ENCODE results near the gene MYCBP2. TPM values are rescaled to one million over a fixed set of nuclear protein-coding genes. Genes with fewer than 3 reads are reported as not detected.
"Not testable (repeated sequence)": the region's sequence is repeated elsewhere in the genome, so short reads cannot be mapped to it uniquely, and the experiment has no call there.

Gene MYCBP2
- total RNA-seq, 2 experiments from 2014 or later: 144 to 148 TPM

DNA sequence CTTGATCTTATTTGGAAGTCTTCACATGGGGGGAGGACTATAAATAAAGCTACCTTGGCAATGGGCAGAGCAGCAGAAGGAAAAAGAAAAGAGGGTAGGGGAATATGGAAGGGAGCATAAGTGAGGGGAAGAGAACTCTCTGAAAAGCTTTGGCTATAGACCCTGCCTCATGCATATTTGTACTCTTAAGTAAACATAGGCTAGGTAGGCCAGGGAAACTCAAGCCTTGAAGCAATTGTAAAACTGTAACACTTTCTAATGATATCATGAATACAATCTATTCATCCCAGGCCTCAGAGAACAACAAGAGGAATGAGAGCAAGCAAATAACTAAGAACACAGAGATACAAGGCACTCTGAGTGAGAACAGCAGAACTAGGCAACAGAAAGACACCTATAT is 20.4 kb downstream of the MYCBP2 start:
- ATAC-seq (ENCODE audit: low read depth) (no peak), DNase-seq (no peak)
- no peaks in the 10 kb centered on the region for H3K27me3 Mint-ChIP-seq
- peaks cover 1% of the 10 kb centered on the region for H3K9me3 Mint-ChIP-seq
- H3K4me1 Mint-ChIP-seq: peaks cover 54% of the 10 kb centered on the region
- POLR2A ChIA-PET: no interaction called here
- peaks cover 34% of the 10 kb centered on the region for H3K36me3 Mint-ChIP-seq
- H3K4me3 Mint-ChIP-seq: no peak overlapping the region
- H3K27ac Mint-ChIP-seq: no peak overlapping the region

DNA sequence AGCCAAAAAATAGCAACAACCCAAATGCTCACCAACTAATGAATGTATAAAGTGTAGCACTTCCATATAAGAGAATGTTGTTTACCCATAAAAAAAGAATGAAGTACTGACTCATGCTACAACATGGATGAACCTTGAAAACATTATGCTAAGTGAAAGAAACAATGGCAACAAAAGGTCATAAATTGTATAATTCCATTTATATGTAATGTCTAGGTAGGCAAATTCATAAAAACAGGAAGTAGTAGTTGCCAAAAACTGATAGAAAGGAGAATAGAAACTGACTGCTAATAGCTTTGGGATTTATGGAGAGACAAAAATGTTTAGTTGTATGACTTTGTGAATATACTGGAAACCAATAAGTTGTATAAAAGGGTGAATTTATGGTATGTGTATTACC is 21.6 kb downstream of the MYCBP2 start:
- Mint-ChIP-seq H3K27ac (no peak overlapping the region), H3K9me3 (peaks cover 1% of the 10 kb centered on the region), H3K27me3 (no peaks in the 10 kb centered on the region), H3K36me3 (peaks cover 35% of the 10 kb centered on the region), H3K4me1 (peaks cover 46% of the 10 kb centered on the region), H3K4me3 (no peak overlapping the region)
- POLR2A ChIA-PET: no interaction called here
- DNase-seq: no peak
- ATAC-seq (ENCODE audit: low read depth): no peak

DNA sequence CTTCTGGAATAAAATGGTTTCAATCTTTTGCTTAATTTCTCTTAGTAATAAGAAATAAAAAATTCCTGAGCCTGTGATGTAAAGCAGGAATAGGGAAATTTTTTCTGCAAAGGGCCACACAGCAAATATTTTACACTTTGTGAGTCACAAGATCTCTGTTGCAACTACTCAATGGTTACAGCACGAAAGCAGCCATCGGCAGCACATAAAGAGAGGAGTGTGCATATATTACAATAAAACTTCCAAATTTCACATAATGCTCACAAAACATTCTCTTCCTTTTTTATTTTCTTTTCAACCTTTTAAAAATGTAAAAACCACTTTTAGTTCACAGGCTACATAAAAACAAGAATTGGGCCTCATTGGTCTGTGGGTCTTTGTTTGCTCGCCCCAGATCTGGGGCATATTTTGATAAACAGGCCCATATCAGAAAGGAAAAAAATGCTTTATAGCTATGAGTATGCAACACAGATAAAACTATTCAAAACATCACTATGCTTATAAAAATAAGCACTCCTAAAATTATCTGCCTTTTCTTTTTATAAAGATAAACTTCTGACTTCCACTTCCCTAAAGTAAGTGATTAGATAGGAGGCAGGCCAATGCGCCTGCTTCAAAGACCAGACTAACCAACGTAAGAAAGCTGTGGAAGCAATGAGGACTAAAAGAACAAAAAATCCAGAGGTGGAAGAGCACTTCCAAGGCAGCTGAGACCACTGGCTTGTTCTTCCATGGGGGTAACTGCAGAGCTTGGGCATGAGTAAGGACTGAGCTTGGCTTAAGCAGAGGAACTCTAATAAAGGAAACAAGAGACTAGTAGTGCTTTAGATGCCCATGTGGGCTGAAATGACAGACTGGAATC is 26.5 kb downstream of the MYCBP2 start:
- H3K27ac Mint-ChIP-seq: no peak overlapping the region
- no peak overlapping the region for H3K4me3 Mint-ChIP-seq
- H3K36me3 Mint-ChIP-seq: peaks cover 32% of the 10 kb centered on the region
- no peaks in the 10 kb centered on the region for H3K9me3 Mint-ChIP-seq
- ATAC-seq (ENCODE audit: low read depth) (no peak), DNase-seq (no peak)
- H3K4me1 Mint-ChIP-seq: peaks cover 24% of the 10 kb centered on the region
- POLR2A ChIA-PET: no interaction called here
- no peaks in the 10 kb centered on the region for H3K27me3 Mint-ChIP-seq

DNA sequence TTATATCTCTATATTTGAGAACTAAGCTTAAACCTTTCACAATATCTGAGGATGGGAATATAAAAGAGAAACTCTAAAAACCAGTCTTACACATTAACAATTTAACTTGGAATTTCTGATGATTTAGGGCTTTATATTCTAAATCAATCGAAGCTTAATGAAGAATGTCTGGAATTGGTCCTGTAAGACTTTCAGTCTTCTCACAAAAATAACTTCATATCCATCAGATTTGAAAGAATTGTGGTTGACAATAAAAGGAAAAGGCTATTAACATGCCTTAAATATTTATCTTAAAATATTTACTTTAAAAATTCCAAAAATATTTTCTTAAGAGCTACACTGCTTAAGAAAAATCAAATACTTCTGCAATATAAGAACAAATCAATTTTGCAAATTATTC is 27.3 kb downstream of the MYCBP2 start:
- Mint-ChIP-seq H3K36me3 (peaks cover 33% of the 10 kb centered on the region), H3K27me3 (no peaks in the 10 kb centered on the region), H3K9me3 (no peaks in the 10 kb centered on the region), H3K27ac (no peak overlapping the region), H3K4me3 (no peak overlapping the region), H3K4me1 (peaks cover 21% of the 10 kb centered on the region)
- POLR2A ChIA-PET: no interaction called here
- ATAC-seq (ENCODE audit: low read depth) (no peak), DNase-seq (no peak)

DNA sequence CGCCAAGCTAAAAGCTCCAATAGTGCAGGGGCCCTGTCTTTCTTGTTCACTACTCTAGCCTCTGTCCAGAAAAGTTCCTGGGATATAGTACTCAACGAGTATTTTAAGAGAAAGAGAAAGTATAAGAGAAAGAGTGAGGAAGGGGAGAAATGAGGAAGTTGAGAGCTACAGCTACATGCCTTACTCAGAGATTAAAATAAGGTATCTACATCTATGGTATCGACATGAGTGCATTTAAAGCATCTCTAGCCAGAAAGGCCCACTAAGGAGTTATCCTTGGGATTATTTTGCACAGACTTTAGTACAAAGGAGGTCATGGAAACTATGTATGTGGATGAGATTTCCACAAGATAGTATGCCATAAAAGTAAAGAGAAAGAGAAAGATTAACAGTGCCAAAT is 28.5 kb downstream of the MYCBP2 start:
- H3K27ac Mint-ChIP-seq: no peak overlapping the region
- H3K36me3 Mint-ChIP-seq: peaks cover 33% of the 10 kb centered on the region
- H3K27me3 Mint-ChIP-seq: no peaks in the 10 kb centered on the region
- peak overlapping the region; percentile 3 for H3K4me3 Mint-ChIP-seq
- H3K4me1 Mint-ChIP-seq: peaks cover 16% of the 10 kb centered on the region
- H3K9me3 Mint-ChIP-seq: no peaks in the 10 kb centered on the region
- POLR2A ChIA-PET: no interaction called here
- DNase-seq (no peak), ATAC-seq (ENCODE audit: low read depth) (no peak)

DNA sequence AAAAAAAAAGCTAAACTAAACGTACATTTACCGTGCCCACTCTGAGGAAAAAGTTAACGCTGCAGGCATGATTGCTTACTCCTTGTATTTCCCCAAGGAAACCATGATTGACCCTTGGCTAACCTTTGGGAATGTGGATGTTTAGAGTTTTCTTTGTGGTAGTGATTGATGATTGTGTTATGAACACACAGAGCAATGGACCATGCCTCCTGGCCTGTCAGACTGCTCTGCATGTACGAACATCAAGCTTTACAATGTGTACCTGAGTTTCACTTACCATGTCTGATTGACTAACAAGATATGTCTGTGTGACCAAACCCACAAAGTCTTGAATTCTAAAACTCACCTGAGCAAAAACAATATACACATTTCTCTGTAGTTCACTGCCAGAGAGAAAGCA is 35.1 kb downstream of the MYCBP2 start:
- Mint-ChIP-seq H3K27me3 (no peaks in the 10 kb centered on the region), H3K27ac (no peak overlapping the region), H3K4me1 (peaks cover 7% of the 10 kb centered on the region), H3K36me3 (peaks cover 67% of the 10 kb centered on the region), H3K4me3 (no peak overlapping the region), H3K9me3 (peaks cover 2% of the 10 kb centered on the region)
- POLR2A ChIA-PET: interaction anchor here (0.6 to 0.7 kb wide), 2 partner anchors 12 to 119 kb away, joined by 4 to 5 read pairs; no protein-coding TSS in a partner anchor
- DNase-seq: no peak
- ATAC-seq (ENCODE audit: low read depth): no peak

DNA sequence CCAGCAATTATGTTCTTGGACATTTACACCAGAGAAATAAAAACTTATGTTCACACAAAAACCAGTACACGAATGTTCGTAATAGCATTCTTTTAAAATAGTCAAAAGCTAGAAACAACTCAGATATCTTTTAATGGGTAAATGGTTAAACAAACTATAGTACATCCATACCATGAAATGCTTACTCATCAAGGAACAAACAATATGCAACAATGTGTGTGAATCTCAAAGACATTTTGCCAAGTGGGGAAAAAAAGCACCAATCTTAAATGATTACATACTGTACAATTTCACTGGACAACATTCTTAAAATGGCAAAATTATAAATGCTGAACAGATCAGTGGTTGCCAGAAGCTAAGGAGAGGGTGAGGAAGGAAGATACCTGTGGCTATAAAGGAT is 36.6 kb downstream of the MYCBP2 start:
- Mint-ChIP-seq H3K36me3 (peaks cover 67% of the 10 kb centered on the region), H3K27ac (peak overlapping the region; percentile 46), H3K27me3 (no peaks in the 10 kb centered on the region), H3K4me1 (peaks cover 7% of the 10 kb centered on the region), H3K4me3 (no peak overlapping the region), H3K9me3 (peaks cover 2% of the 10 kb centered on the region)
- DNase-seq (no peak), ATAC-seq (ENCODE audit: low read depth) (no peak)
- POLR2A ChIA-PET: no interaction called here

DNA sequence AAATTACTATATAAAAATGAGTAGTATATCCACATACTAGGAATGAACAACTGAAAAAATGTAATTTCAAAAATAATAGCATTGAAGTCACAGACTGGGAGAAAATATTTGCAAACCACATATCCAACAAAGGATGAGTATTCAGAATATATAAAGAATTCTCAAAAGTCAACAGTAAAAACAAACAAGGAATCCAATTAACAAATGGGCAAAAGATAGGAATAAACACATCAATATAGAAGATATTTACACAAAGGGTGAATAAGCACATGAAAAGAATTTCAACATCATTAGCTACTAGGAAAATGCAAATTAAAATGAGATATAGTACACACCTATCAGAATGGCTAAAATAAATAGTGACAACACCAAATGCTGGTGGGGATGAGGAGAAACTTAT is 37.0 kb downstream of the MYCBP2 start:
- no peak overlapping the region for H3K4me3 Mint-ChIP-seq
- ATAC-seq (ENCODE audit: low read depth): no peak
- H3K36me3 Mint-ChIP-seq: peaks cover 69% of the 10 kb centered on the region
- DNase-seq: no peak
- no peak overlapping the region for H3K27ac Mint-ChIP-seq
- no peaks in the 10 kb centered on the region for H3K27me3 Mint-ChIP-seq
- peaks cover 7% of the 10 kb centered on the region for H3K4me1 Mint-ChIP-seq
- POLR2A ChIA-PET: no interaction called here
- peaks cover 2% of the 10 kb centered on the region for H3K9me3 Mint-ChIP-seq

DNA sequence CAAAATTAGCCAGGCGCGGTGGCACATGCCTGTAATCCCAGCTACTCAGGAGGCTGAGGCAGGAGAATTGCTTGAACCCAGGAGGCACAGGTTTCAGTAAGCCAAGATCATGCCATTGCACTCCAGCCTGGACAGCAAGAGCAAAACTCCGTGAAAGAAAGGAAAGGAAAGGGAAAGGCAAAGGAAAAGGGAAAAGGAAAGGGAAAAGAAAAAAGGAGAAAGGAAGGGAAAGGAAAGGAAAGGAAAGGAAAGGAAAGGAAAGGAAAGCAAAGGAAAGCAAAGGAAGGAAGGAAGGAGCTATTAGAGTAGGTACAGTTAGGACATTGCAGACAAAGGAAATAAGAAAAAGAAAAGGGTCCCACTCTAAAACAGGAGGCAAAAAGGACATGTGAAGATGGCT is 41.3 kb downstream of the MYCBP2 start:
- H3K9me3 Mint-ChIP-seq; DNase-seq; ATAC-seq (ENCODE audit: low read depth); H3K27ac Mint-ChIP-seq; H3K4me1 Mint-ChIP-seq; POLR2A ChIA-PET; H3K27me3 Mint-ChIP-seq; H3K4me3 Mint-ChIP-seq: not testable (repeated sequence)
- H3K36me3 Mint-ChIP-seq: peaks cover 58% of the 10 kb centered on the region

DNA sequence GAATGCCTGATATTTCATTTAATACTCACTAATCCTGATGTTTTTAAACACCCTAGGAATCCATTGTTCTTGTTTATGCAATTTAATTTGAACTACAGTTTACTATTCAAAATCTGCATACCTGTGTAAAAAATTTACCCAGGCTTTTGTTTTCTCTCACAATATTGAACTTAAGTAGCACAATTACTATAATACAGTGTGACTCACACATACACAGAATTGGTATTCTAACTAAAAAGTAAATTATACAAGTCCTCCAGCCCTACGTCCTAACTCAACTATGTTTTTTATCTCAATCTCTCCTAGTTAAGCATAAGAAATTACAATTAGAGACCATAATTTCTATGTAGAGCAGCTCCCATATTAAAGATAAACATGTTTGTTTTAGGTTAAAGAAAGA is 41.8 kb downstream of the MYCBP2 start:
- no peak for DNase-seq

DNA sequence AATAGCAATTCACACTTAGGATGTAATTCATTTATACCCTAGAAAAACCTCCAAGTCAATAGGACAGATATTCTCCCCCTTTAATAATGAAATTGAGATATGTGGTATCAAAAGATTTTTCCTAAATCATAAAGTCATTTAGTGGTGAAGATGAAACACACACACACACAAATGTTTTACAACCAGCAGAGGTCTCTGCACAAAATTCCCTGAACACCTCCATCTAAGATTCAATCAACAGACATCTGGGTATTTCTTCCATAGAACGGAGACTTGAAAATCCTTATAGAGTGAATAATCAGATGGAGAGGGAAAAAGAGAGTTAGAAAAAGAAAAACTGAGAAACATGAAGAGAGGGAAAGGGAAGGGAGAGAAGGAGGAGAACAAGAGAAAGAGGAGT is 52.8 kb downstream of the MYCBP2 start:
- H3K36me3 Mint-ChIP-seq: peaks cover 34% of the 10 kb centered on the region
- H3K27ac Mint-ChIP-seq: no peak overlapping the region
- no peaks in the 10 kb centered on the region for H3K9me3 Mint-ChIP-seq
- H3K4me1 Mint-ChIP-seq: peaks cover 2% of the 10 kb centered on the region
- no peak for ATAC-seq (ENCODE audit: low read depth)
- no peak for DNase-seq
- H3K27me3 Mint-ChIP-seq: no peaks in the 10 kb centered on the region
- POLR2A ChIA-PET: no interaction called here
- no peak overlapping the region for H3K4me3 Mint-ChIP-seq

More for the DNA sequence above, 41.8 kb downstream of the MYCBP2 start:
- Mint-ChIP-seq H3K36me3 (peaks cover 59% of the 10 kb centered on the region), H3K4me3 (no peak overlapping the region), H3K27ac (no peak overlapping the region), H3K27me3 (no peaks in the 10 kb centered on the region), H3K9me3 (no peaks in the 10 kb centered on the region), H3K4me1 (peaks cover 4% of the 10 kb centered on the region)
- ATAC-seq (ENCODE audit: low read depth): no peak
- POLR2A ChIA-PET: no interaction called here

DNA sequence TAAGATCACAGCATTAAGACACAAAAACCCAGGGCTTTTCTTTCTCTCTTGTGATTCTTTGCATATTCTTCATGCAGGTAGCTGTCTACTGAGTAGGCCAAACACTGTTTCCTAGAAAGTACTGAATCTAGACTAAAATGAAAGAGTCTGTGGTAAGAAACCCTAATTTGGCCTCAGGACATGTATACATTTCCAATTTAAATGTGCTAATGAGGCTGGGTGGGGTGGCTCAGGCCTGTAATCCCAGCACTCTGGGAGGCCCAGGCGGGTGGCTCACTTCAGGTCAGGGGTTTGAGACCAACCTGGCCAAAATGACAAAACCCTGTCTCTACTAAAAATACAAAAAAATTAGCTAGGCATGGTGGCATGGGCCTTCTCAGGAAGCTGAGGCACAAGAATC is 57.8 kb downstream of the MYCBP2 start:
- peaks cover 31% of the 10 kb centered on the region for H3K36me3 Mint-ChIP-seq
- POLR2A ChIA-PET: no interaction called here
- no peaks in the 10 kb centered on the region for H3K4me1 Mint-ChIP-seq
- DNase-seq: no peak
- H3K27ac Mint-ChIP-seq: no peak overlapping the region
- no peaks in the 10 kb centered on the region for H3K27me3 Mint-ChIP-seq
- no peak overlapping the region for H3K4me3 Mint-ChIP-seq
- no peaks in the 10 kb centered on the region for H3K9me3 Mint-ChIP-seq
- no peak for ATAC-seq (ENCODE audit: low read depth)

DNA sequence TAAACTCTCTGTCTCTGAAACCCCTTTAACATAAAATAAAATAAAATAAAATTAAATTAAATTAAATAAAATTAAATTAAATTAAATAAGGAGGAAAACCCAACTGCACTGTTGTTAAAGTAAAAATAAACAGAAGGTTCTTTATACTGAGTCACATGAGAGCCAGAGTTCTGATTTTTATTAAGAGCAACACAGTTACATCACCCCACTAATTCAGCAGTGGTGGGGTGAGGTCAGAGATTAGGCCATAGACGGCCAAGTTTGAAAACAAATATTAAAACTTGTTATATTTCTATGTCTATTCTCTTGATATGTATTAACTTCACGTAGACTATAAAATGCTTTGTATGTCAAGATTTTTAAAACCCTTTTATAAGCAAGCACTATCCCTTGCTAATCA is 59.5 kb downstream of the MYCBP2 start:
- no peak for ATAC-seq (ENCODE audit: low read depth)
- no peak for DNase-seq
- no peaks in the 10 kb centered on the region for H3K9me3 Mint-ChIP-seq
- H3K27ac Mint-ChIP-seq: no peak overlapping the region
- H3K36me3 Mint-ChIP-seq: peaks cover 26% of the 10 kb centered on the region
- POLR2A ChIA-PET: no interaction called here
- H3K4me1 Mint-ChIP-seq: no peaks in the 10 kb centered on the region
- H3K27me3 Mint-ChIP-seq: no peaks in the 10 kb centered on the region
- no peak overlapping the region for H3K4me3 Mint-ChIP-seq

DNA sequence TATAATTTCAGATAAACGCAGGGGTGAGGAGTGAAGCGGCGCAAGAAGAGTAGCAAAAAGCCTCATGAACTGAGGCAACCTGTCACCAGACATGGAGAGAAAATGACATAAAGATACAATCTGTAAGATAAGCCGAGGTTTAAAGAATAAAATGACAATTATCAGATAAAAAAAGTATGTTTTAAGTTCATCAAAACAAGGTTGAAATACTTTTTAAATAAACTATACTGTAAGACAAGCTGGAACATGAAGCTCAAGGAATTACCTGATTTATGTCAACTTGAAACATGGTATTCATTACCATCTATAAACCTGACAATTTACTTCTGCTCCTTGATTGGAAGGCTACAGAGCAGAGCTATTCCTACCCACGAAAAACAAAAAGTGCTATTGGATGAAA is 61.6 kb downstream of the MYCBP2 start:
- Mint-ChIP-seq H3K27ac (no peak overlapping the region), H3K4me1 (no peaks in the 10 kb centered on the region), H3K9me3 (no peaks in the 10 kb centered on the region), H3K27me3 (no peaks in the 10 kb centered on the region), H3K4me3 (no peak overlapping the region), H3K36me3 (peaks cover 16% of the 10 kb centered on the region)
- ATAC-seq (ENCODE audit: low read depth): no peak
- POLR2A ChIA-PET: interaction anchor here (0.9 kb wide), 1 partner anchor 60 kb away, joined by 3 read pairs; no protein-coding TSS in a partner anchor
- DNase-seq: no peak
